IPS-15b (cell line): ENCODE measurements around the gene ANO8.

ENCODE experiments used
- H3K27me3 ChIP-seq: one replicate; pipeline ENCODE4 v1.6.1; 2013; ENCODE audit warnings: low read length; ENCODE audit not compliant: control insufficient read depth, insufficient read depth
- H3K36me3 ChIP-seq: one replicate; pipeline ENCODE4 v1.6.1; 2013; ENCODE audit warnings: low read length; ENCODE audit not compliant: control insufficient read depth, insufficient read depth
- H3K4me1 ChIP-seq: one replicate; pipeline ENCODE4 v1.6.1; 2013; ENCODE audit warnings: mild to moderate bottlenecking, low read length; ENCODE audit not compliant: control insufficient read depth, insufficient read depth
- H3K4me3 ChIP-seq: one replicate; pipeline ENCODE4 v1.5.1; 2013; ENCODE audit warnings: low read depth, low read length
- H3K9ac ChIP-seq: one replicate; pipeline ENCODE4 v1.6.1; 2013; ENCODE audit warnings: low read depth, mild to moderate bottlenecking, low read length
- H3K9me3 ChIP-seq: one replicate; pipeline ENCODE4 v1.6.1; 2013; ENCODE audit warnings: mild to moderate bottlenecking, low read length; ENCODE audit not compliant: control insufficient read depth, insufficient read depth

Gene ANO8

DNA sequence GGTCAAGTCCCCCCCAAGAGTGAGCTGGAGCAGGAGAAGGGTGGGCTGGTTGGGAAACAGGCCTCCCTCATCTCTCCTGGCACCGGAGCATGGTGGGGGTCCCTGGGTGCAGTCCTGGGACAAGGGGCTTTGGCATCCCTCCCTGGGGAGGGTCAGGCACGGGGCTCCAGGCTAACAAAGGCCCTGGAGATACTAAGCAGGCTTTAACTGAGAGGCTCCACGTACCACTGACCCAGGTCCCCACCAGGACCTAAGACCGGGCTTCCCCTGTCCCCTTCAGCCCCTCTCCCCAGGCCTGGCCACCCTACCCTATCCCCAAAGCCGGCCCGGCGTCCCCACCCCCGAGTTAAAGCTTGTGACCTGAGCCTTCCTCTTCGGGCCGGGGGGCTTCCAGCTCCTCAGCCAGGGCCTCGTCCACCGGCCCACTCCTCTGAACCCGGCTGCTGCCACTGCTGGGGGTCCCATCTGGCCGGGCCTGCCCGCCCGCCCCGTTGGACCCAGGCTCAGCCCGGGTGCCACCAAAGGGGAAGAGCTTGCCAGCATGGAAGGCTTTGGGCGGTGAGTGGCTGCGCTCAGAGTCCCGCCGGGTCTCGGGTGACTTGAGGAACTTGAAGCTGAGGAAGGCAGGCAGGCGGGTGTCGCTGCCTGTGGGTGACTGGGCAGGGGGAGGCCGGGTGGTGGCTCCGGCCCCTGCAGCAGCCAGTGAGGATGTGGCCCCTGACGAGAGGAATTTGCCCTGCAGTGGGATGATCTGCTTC is 10.1 kb downstream of the ANO8 start:
- H3K4me3 ChIP-seq, result no peak overlapping the region
- H3K27me3 ChIP-seq, result peaks cover 3% of the 10 kb centered on the region
- H3K9ac ChIP-seq, result no peak overlapping the region
- peaks cover 27% of the 10 kb centered on the region for H3K36me3 ChIP-seq
- no peaks in the 10 kb centered on the region for H3K4me1 ChIP-seq
- no peaks in the 10 kb centered on the region for H3K9me3 ChIP-seq

DNA sequence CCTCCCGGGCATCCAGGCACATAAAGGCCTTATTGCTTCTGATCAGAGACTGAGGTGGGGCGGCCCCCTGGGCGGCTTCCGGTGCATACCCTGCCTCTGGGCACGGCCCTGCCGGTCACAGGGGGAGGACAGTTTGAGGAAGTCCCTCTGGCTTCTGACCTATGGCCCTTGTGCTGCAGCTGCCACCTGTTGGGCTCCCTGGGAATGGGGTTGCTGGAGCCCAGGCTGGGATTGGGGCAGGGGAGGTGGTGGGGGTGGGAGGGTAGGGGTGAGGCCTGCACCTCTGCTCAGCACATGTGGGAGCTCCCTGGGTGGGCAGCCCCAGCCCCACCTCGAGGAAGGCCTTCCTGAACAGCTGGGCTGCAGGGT is 10.7 kb downstream of the ANO8 start:
- no peaks in the 10 kb centered on the region for H3K4me1 ChIP-seq
- no peaks in the 10 kb centered on the region for H3K27me3 ChIP-seq
- H3K36me3 ChIP-seq, result peaks cover 33% of the 10 kb centered on the region
- no peak overlapping the region for H3K4me3 ChIP-seq
- no peak overlapping the region for H3K9ac ChIP-seq
- no peaks in the 10 kb centered on the region for H3K9me3 ChIP-seq

- Histone ChIP-seq H3K27me3 (no peaks in the 10 kb centered on the region), H3K4me1 (no peaks in the 10 kb centered on the region), H3K9ac (no peak overlapping the region), H3K36me3 (peaks cover 36% of the 10 kb centered on the region), H3K4me3 (no peak overlapping the region), H3K9me3 (no peaks in the 10 kb centered on the region)
Measured at GRCh38 chr19:17323300-17323963, 11.2 kb downstream of the ANO8 start.

DNA sequence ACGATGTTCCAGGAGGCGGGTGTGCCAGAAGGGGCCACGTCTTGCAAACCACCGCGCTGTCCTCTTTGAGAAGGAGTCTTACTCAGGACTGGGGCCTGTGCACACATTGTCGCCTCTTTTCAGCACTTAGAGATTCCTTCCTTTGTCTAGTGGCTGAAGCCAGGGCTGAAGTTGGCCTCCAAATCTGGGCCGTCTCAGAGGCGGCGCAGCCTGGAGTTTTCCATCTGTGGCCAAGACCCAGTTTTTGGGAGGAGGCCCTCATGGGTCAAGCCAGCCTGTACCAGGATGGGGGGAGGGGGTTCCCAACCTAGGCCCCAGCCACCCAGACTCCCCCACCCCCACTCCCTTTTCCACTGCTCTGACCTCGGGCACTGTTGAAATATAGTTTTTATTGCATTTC is 11.8 kb downstream of the ANO8 start:
- no peaks in the 10 kb centered on the region for H3K4me1 ChIP-seq
- no peak overlapping the region for H3K9ac ChIP-seq
- no peak overlapping the region for H3K4me3 ChIP-seq
- peaks cover 36% of the 10 kb centered on the region for H3K36me3 ChIP-seq
- no peaks in the 10 kb centered on the region for H3K27me3 ChIP-seq
- H3K9me3 ChIP-seq, result no peaks in the 10 kb centered on the region

GRCh38 chr19:17321655-17322489 is 12.8 kb downstream of the ANO8 start:
- Histone ChIP-seq H3K4me3 (no peak overlapping the region), H3K27me3 (no peaks in the 10 kb centered on the region), H3K36me3 (peaks cover 35% of the 10 kb centered on the region), H3K9me3 (no peaks in the 10 kb centered on the region), H3K4me1 (no peaks in the 10 kb centered on the region), H3K9ac (no peak overlapping the region)

DNA sequence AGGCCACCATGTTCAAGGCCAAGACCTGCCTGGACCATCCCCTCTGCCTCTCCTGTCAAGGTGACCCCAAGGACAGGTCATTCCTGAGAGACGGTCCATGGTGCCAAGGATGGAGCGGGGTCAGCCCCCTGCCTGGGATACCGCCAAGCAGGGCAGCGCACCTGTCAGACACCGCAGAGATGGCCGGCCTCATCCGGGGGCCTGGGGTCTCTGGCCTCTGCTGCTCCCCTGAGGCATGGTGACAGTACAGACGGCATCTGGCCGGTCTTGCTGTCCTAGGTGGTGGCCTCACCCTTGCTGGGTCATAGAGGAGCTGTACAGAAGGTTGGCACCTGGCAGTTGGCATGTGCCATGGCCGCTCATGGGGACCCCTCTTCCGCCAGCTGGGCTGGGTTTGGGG is 14.2 kb downstream of the ANO8 start:
- Histone ChIP-seq H3K36me3 (peaks cover 41% of the 10 kb centered on the region), H3K9ac (no peak overlapping the region), H3K9me3 (no peaks in the 10 kb centered on the region), H3K4me1 (no peaks in the 10 kb centered on the region), H3K4me3 (no peak overlapping the region), H3K27me3 (no peaks in the 10 kb centered on the region)

DNA sequence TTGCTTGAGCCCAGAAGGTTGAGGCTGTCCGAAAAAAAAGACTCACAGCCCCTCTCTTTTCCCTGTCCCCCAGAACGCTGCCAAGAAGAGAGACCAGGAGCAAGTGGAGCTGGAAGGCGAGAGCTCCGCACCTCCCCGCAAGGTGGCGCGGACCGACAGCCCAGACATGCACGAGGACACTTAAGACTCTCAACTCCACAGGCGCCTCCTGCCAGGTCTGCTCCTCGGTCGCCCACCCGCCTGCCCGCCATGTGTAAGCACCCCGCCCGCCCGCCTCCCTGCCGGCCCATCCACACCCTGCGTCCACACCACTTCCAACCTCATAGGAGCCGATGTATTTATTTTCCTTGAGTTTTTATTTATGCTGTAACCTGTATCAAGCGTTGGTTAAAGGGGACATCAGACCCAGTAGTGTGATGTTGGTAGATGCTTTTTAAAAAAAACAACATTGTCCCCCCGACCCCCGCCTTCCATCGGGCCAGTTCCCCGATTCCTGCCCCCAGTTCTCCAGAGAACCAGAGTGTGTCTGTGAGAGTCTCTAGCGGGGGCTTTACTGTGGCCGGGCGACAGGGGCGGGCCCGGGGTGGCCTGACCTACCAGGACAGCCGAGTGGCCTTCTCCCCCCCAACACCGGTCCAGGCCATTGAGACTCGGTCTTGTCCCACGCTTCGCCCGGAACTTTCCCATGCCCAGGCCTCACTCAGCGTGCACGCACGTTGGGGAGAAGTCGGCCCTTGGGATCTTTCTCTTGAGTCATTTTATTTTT is 15.0 kb downstream of the ANO8 start:
- H3K9ac ChIP-seq, result no peak overlapping the region
- H3K4me3 ChIP-seq, result no peak overlapping the region
- peaks cover 38% of the 10 kb centered on the region for H3K36me3 ChIP-seq
- no peaks in the 10 kb centered on the region for H3K4me1 ChIP-seq
- H3K27me3 ChIP-seq, result no peaks in the 10 kb centered on the region
- no peaks in the 10 kb centered on the region for H3K9me3 ChIP-seq

DNA sequence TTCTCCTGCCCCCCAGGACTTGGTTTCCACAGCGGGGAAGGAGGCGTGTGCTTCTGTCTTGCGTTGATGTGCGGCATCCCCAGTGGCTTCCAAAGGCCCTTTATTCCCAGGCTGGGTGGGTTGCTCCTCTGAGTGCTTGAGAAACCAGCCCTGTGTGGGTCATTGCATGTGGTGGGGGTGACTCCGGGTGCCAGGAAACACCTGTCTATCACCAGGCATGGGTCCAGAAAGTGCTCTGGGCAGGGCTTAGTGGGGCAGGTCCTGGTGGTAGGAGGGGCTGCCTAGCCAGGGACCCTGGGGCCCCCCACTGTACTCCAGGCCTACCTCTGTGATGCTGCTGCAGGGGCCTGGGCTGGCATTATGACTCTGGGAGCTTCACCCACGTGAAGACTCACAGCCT is 15.7 kb downstream of the ANO8 start:
- Histone ChIP-seq H3K9me3 (no peaks in the 10 kb centered on the region), H3K4me1 (no peaks in the 10 kb centered on the region), H3K4me3 (no peak overlapping the region), H3K36me3 (peaks cover 42% of the 10 kb centered on the region), H3K27me3 (no peaks in the 10 kb centered on the region), H3K9ac (no peak overlapping the region)

GRCh38 chr19:17314007-17314593 is 20.6 kb downstream of the ANO8 start:
- Histone ChIP-seq H3K4me1 (no peaks in the 10 kb centered on the region), H3K4me3 (no peak overlapping the region), H3K36me3 (peaks cover 25% of the 10 kb centered on the region), H3K9ac (no peak overlapping the region), H3K27me3 (no peaks in the 10 kb centered on the region), H3K9me3 (no peaks in the 10 kb centered on the region)

DNA sequence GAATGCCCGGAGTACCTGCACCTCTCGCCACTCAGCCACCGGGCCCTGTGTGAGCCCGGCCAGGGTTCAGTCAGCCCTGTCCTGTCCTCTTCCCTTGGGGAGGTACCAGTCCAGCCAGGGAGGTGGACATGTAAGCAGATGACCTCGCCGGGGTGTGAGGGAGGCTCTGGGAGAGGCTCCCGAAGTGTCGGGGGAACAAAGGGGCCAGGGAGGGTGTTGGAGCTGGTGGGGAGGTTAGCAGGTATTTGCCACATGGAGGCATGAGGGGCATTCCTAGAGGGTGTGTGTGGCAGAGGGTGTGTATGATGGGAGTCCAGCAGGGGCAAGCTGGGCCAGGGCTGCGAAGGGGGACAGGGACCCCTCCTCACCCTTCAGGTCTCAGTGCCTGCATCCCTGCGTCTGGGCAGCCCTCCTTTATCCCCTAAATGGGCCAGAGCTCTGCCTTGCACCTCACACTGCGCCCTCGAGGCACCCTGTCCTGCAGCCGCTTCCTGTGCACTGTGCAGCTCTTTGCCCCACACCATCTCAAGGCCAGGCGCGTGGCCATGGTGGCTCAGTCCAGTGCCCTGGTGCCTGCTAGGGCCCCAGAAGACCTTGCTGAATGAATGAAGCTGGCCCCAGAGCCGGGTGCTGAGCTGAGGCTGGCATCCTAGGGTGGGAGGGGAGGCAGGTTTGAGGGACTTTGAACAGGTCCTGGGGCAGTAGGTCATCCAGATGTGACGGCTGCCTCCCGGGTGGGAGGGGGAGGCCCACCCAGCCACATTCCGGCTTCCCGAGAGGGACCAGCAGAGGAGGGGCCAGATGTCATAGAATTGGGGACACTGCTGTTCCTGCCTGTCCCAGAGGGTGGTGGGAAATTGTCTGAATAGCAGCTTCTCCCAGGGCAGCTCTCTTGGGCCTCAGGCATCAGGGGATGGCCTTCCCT is 22.2 kb downstream of the ANO8 start:
- Histone ChIP-seq H3K4me3 (no peak overlapping the region), H3K36me3 (peaks cover 21% of the 10 kb centered on the region)

More for the DNA sequence above, 22.2 kb downstream of the ANO8 start:
- Histone ChIP-seq H3K9ac (no peak overlapping the region), H3K27me3 (no peaks in the 10 kb centered on the region), H3K4me1 (no peaks in the 10 kb centered on the region), H3K9me3 (no peaks in the 10 kb centered on the region)
